Measurements from ENCODE around the gene LIM2. TPM values are rescaled to one million over a fixed set of nuclear protein-coding genes. Genes with fewer than 3 reads are reported as not detected.
A peak's percentile ranks its signal among the peaks of the same experiment; 100 is the strongest.

LIM2 gene
- total and polyA plus RNA-seq, 9 of the 15 experiments (the other 6 are each of a cell fraction or from before 2014, with no cell fraction given): 0.07 to 0.45 (median 0.18) TPM; not detected in 4

DNA sequence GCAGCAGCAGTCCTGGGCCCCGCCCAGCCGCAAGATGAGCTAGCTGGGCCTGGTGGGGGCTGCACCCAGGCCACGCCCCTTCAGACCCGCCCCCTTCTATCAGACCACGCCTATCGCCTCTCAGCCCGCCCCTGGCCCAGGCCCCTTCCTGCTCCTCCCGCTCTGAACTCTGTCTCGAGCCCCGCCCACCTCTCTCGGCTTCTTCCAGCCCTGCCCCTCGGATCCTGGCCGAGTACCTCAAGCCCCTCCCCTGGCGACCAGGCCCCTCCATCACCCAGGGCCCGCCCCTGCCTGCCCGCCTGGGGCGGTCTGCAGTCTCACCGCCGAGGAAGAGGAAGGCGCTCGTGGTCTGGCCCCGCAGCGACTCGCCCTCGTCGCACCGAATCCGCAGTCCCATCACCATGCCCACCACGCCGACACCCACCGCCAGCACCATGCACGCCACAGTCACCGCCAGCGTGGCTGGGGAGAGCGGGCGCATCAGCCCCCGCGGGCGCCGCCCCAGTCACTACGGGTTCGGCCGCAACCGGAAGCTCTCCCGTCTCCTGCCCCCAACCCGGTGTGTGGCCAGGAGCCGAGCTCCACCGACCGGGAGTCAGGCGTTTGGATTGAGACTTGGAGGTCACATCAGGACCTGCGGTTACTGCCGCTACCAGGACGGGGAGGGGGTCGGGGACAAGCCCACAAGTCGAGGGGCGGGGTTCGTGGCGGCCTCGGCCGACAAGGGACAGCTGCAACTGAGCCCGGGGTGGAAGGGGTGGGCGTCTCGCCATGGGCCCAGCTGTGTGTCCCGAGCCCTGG is 20.0 kb downstream of the LIM2 start (continued):
- TF ChIP-seq CBX8 (IDR thresholded peaks at IDR 0.05; ENCODE audit: borderline replicate concordance, extremely low read depth, low read depth, low read length, poor library complexity, severe bottlenecking) (no peak), SIX5 (IDR thresholded peaks at IDR 0.05; ENCODE audit: borderline replicate concordance in 1 of 2, insufficient read depth in 1 of 2, low read depth in 1 of 2, low read length in 2 of 2) (no peak), MNT (conservative IDR thresholded peaks at IDR 0.05) (peak; percentile 78 to 89; a peak in 3 of 4 replicates), ZNF324 (CRISPR knock-in tag; IDR thresholded peaks at IDR 0.05) (no peak), ELF1 (tag; IDR thresholded peaks at IDR 0.05) (0 out of 2 replicates have a peak, but pooled peaks have one; percentile 42), SREBF2 (CRISPR knock-in tag; IDR thresholded peaks at IDR 0.05) (no peak), RFX1 (IDR thresholded peaks at IDR 0.05) (no peak; the same call in 1 of the 2 replicates), L3MBTL2 (IDR thresholded peaks at IDR 0.05) (peak; percentile 66), HNRNPH1 (optimal IDR thresholded peaks at IDR 0.05; ENCODE audit: low read depth, low read length) (no peak), BHLHE40 (IDR thresholded peaks at IDR 0.05; ENCODE audit: low read length) (peak; percentile 26; the same call in 1 of the 2 replicates), SRF (CRISPR knock-in tag; IDR thresholded peaks at IDR 0.05) (peak in 1 of 2 experiments; percentile 60; a peak in 1 of 4 replicates), ZNF551 (CRISPR knock-in tag; IDR thresholded peaks at IDR 0.05) (no peak), ATF4 (CRISPR knock-in tag; IDR thresholded peaks at IDR 0.05) (no peak), MYC (IDR thresholded peaks at IDR 0.05; ENCODE audit: low read depth, low read length) (peak; percentile 81), MYC (CRISPR knock-in tag; IDR thresholded peaks at IDR 0.05; ENCODE audit: borderline replicate concordance, low read depth) (peak; percentile 52; the same call in 1 of the 2 replicates), DNMT1 (IDR thresholded peaks at IDR 0.05) (no peak), ZNF140 (CRISPR knock-in tag; IDR thresholded peaks at IDR 0.05) (no peak)
- TF ChIP-seq, protein P1, sequence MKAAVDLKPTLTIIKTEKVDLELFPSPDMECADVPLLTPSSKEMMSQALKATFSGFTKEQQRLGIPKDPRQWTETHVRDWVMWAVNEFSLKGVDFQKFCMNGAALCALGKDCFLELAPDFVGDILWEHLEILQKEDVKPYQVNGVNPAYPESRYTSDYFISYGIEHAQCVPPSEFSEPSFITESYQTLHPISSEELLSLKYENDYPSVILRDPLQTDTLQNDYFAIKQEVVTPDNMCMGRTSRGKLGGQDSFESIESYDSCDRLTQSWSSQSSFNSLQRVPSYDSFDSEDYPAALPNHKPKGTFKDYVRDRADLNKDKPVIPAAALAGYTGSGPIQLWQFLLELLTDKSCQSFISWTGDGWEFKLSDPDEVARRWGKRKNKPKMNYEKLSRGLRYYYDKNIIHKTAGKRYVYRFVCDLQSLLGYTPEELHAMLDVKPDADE (conservative IDR thresholded peaks at IDR 0.05; ENCODE audit: control insufficient read depth, low read depth, low read length): no peak
- TF ChIP-seq, protein P2, sequence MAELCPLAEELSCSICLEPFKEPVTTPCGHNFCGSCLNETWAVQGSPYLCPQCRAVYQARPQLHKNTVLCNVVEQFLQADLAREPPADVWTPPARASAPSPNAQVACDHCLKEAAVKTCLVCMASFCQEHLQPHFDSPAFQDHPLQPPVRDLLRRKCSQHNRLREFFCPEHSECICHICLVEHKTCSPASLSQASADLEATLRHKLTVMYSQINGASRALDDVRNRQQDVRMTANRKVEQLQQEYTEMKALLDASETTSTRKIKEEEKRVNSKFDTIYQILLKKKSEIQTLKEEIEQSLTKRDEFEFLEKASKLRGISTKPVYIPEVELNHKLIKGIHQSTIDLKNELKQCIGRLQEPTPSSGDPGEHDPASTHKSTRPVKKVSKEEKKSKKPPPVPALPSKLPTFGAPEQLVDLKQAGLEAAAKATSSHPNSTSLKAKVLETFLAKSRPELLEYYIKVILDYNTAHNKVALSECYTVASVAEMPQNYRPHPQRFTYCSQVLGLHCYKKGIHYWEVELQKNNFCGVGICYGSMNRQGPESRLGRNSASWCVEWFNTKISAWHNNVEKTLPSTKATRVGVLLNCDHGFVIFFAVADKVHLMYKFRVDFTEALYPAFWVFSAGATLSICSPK (IDR thresholded peaks at IDR 0.05; ENCODE audit: borderline replicate concordance): no peak
- TF ChIP-seq, protein P3, sequence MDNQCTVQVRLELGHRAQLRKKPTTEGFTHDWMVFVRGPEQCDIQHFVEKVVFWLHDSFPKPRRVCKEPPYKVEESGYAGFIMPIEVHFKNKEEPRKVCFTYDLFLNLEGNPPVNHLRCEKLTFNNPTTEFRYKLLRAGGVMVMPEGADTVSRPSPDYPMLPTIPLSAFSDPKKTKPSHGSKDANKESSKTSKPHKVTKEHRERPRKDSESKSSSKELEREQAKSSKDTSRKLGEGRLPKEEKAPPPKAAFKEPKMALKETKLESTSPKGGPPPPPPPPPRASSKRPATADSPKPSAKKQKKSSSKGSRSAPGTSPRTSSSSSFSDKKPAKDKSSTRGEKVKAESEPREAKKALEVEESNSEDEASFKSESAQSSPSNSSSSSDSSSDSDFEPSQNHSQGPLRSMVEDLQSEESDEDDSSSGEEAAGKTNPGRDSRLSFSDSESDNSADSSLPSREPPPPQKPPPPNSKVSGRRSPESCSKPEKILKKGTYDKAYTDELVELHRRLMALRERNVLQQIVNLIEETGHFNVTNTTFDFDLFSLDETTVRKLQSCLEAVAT (IDR thresholded peaks at IDR 0.05): peak in 1 of 2 experiments; percentile 37; a peak in 1 of 4 replicates
